HG03045 (cell line): ENCODE results near the gene ABHD6.
"Not testable (repeated sequence)": the region's sequence is repeated elsewhere in the genome, so short reads cannot be mapped to it uniquely, and the experiment has no call there.

Experiments
- ATAC-seq: cut with Tn5 transposase; IDR thresholded peaks from one replicate; pipeline ENCODE4 v1.9.1; 2021; ENCODE audit warnings: mild to moderate bottlenecking, moderate library complexity; ENCODE audit not compliant: unreplicated experiment

Gene ABHD6

GRCh38 chr3:58337190-58337589 is 99.6 kb downstream of the ABHD6 start:
- ATAC-seq: no peak

- not testable (repeated sequence) for ATAC-seq
Measured at GRCh38 chr3:58339146-58339545, 101.6 kb downstream of the ABHD6 start.

GRCh38 chr3:58340594-58341244 is 103.1 kb downstream of the ABHD6 start:
- no peak for ATAC-seq

GRCh38 chr3:58341376-58341775 is 103.8 kb downstream of the ABHD6 start:
- ATAC-seq: no peak

GRCh38 chr3:58342676-58343075 is 105.1 kb downstream of the ABHD6 start:
- no peak for ATAC-seq
